ENCODE measurements around the gene ARID2. TPM values are rescaled to one million over a fixed set of nuclear protein-coding genes. Genes with fewer than 3 reads are reported as not detected.

The ARID2 gene
- total and polyA plus RNA-seq, 2 of the 4 experiments (the other 2 are of a cell fraction) = 5.4 to 28.1 TPM

GRCh38 chr12:45850302-45850701, 120.8 kb downstream of the ARID2 start:
- Histone ChIP-seq H3K14ac (replicated peaks; ENCODE audit: low read depth, low read length) (no peak overlapping the region), H4K91ac (ENCODE audit: insufficient read depth, low read depth, low read length) (no peak overlapping the region), H3K18ac (ENCODE audit: low read depth, low read length) (no peak overlapping the region), H3K27me3 (ENCODE audit: control insufficient read depth, insufficient read depth, low read length) (no peaks in the 10 kb centered on the region), H3K9me3 (ENCODE audit: control insufficient read depth, insufficient read depth, low read length) (no peaks in the 10 kb centered on the region), H2AK5ac (ENCODE audit: low read depth, low read length) (no peak overlapping the region), H3K9ac (ENCODE audit: low read depth, low read length) (no peak overlapping the region), H2BK20ac (ENCODE audit: low read depth, low read length) (no peak overlapping the region), H4K5ac (ENCODE audit: low read depth, low read length) (no peak overlapping the region), H3K9me1 (ENCODE audit: insufficient read depth, low read length) (peaks cover 17% of the 10 kb centered on the region), H3K4me2 (ENCODE audit: low read depth, low read length) (no peak overlapping the region), H2BK5ac (ENCODE audit: low read depth, low read length, poor library complexity, severe bottlenecking) (no peak overlapping the region), H2AK9ac (replicated peaks; ENCODE audit: low read depth, low read length, poor library complexity) (no peak overlapping the region), H2BK120ac (ENCODE audit: low read depth, low read length) (no peak overlapping the region), H3K23ac (ENCODE audit: low read depth, low read length) (no peak overlapping the region), H2AFZ (replicated peaks; ENCODE audit: low read length, poor library complexity) (no peak overlapping the region), H3K4me3 (ENCODE audit: insufficient read depth, low read depth, low read length) (no peak overlapping the region), H3K27ac (ENCODE audit: insufficient read depth, low read length) (no peak overlapping the region), H3K4me1 (ENCODE audit: control insufficient read depth, insufficient read depth, low read length) (no peaks in the 10 kb centered on the region), H3K56ac (ENCODE audit: extremely low read depth, insufficient read depth, low read length) (no peak overlapping the region), H4K8ac (ENCODE audit: low read depth in 2 of 2, low read length in 2 of 2) (no peak overlapping the region), H4K20me1 (ENCODE audit: insufficient read depth, low read length) (no peaks in the 10 kb centered on the region), H3K79me1 (ENCODE audit: low read depth in 1 of 2, low read length in 2 of 2) (peaks cover 6 to 16% of the 10 kb centered on the region in 2 experiments; a peak in 2 of 4 replicates), H2BK15ac (ENCODE audit: low read depth, low read length) (no peak overlapping the region), H3K4ac (ENCODE audit: low read depth, low read length) (no peak overlapping the region), H3K36me3 (ENCODE audit: control insufficient read depth, insufficient read depth, low read length) (peaks cover 27% of the 10 kb centered on the region)
- DNase-seq (no peak), ATAC-seq (ENCODE audit: low read depth) (no peak)
- CTCF ChIA-PET = no interaction called here
- intact Hi-C loops (cut with micrococcal nuclease) (no loop called here), dilution Hi-C loops (cut with HindIII; ENCODE audit: low sequenced_read_pairs, unreplicated experiment) (no loop called here), in situ Hi-C loops (cut with MboI; ENCODE audit: low sequenced_read_pairs) (no loop called here)
- BruUV-seq (replicated peaks) = no TSS peak
- POLR2A ChIA-PET (ENCODE audit: unreplicated experiment) = no interaction called here
- TF ChIP-seq CEBPB (IDR thresholded peaks at IDR 0.05; ENCODE audit: low read depth, low read length) = no peak
- TF ChIP-seq FOS (IDR thresholded peaks at IDR 0.05; ENCODE audit: low read depth, low read length) = no peak
- no peak for TF ChIP-seq BHLHE40 (IDR thresholded peaks at IDR 0.05; ENCODE audit: low read depth, low read length)
- TF ChIP-seq MAZ (IDR thresholded peaks at IDR 0.05; ENCODE audit: borderline replicate concordance, low read depth, low read length) = no peak
- no peak for TF ChIP-seq MXI1 (IDR thresholded peaks at IDR 0.05; ENCODE audit: borderline replicate concordance, low read depth, low read length)
- no peak for TF ChIP-seq MAFK (IDR thresholded peaks at IDR 0.05; ENCODE audit: low read depth, low read length)
- TF ChIP-seq USF2 (IDR thresholded peaks at IDR 0.05; ENCODE audit: low read depth, low read length) = no peak
- no peak for TF ChIP-seq SMC3 (IDR thresholded peaks at IDR 0.05; ENCODE audit: low read depth, low read length)
- no peak for TF ChIP-seq POLR2A (IDR thresholded peaks at IDR 0.05; ENCODE audit: low read depth, low read length)
- no peak for TF ChIP-seq RAD21 (IDR thresholded peaks at IDR 0.05; ENCODE audit: low read length)
- TF ChIP-seq ELK1 (IDR thresholded peaks at IDR 0.05; ENCODE audit: borderline replicate concordance, low read depth, low read length) = no peak
- TF ChIP-seq RCOR1 (IDR thresholded peaks at IDR 0.05; ENCODE audit: insufficient replicate concordance, low read length) = no peak
- TF ChIP-seq CHD1 (IDR thresholded peaks at IDR 0.05; ENCODE audit: low read depth, low read length) = no peak
- TF ChIP-seq CTCF (conservative IDR thresholded peaks at IDR 0.05; ENCODE audit: low read depth, low read length) = no peak
